Right atrium auricular region (tissue), 2 donors: Measurements from ENCODE around the gene PNLIPRP1. TPM values are rescaled to one million over a fixed set of nuclear protein-coding genes. Genes with fewer than 3 reads are reported as not detected.

Experiments
- total RNA-seq, 2 donors: library from RNA; depleted of rRNA; stranded (reverse); fragments of >200 nt; gene quantifications; one replicate each; pipeline ENCODE4 v1.1.0, GENCODE V29; 2016

PNLIPRP1 gene
- total RNA-seq, 2 donors from 2014 or later: not detected

Other genes starting within 250 kb of the PNLIPRP1 start
- gene PNLIPRP3, start 163.1 kb upstream of the PNLIPRP1 start, total RNA-seq: not detected
- gene PNLIP, start 45.0 kb upstream of the PNLIPRP1 start, total RNA-seq: not detected
- not detected for gene PNLIPRP2, start 30.0 kb downstream of the PNLIPRP1 start, total RNA-seq
- gene HSPA12A, start 151.6 kb downstream of the PNLIPRP1 start, total RNA-seq: 10 to 100 TPM; 10.1 to 11.5 TPM